K562 (cell line): ENCODE measurements around the gene CEP128. TPM values are rescaled to one million over a fixed set of nuclear protein-coding genes. Genes with fewer than 3 reads are reported as not detected.

Experiments used
- ATAC-seq: fragments of 200-7000 bp; cut with Tn5 transposase; 3 replicates; pipeline ENCODE4 v1.9.1; 2020; ENCODE audit warnings: moderate library complexity
- BruUV-seq: library from RNA; stranded (reverse); fragments of 400-500 nt; replicated peaks from 2 replicates; lab custom pipeline; 2021; lab: Mats Ljungman, UMichigan
- CTCF ChIA-PET: fragments of 300-600 bp; formaldehyde crosslinking; extraction: SDS; loops from one replicate; lab custom pipeline; 2021; ENCODE audit warnings: low intra/inter-chr PET ratio; lab: Yijun Ruan, JAX
- POLR2A ChIA-PET: fragments of 300-600, 350-650 bp; sonication (Branson Sonifier 250); formaldehyde crosslinking; extraction: SDS; loops from one replicate; lab custom pipeline; 2021; ENCODE audit warnings: antibody characterized with exemption, inconsistent platforms; lab: Yijun Ruan, JAX
- DNase-seq, 4 experiments: peaks; one replicate each; pipeline versions ENCODE4 v3.0.0 to v3.0.0-alpha.2; 2011 to 2018; ENCODE audit warnings: low spot score in 3 of 4, mixed read lengths in 3 of 4; ENCODE audit errors: extremely low read depth in 1 of 4
- FAIRE-seq: peaks from 2 replicates; lab custom pipeline; 2011; peaks lifted over from hg19 to GRCh38; lab: Jason Lieb, UNC
- H2AFZ ChIP-seq: 2 replicates; pipeline ENCODE4 v1.6.0; 2011; ENCODE audit warnings: low read depth, low read length, control low read depth, inconsistent platforms
- H3K27ac ChIP-seq: fragments of 200-600 bp; 3 replicates; pipeline ENCODE4 v1.8.0; 2011; ENCODE audit warnings: low read depth, mild to moderate bottlenecking, control low read depth, inconsistent platforms, low read length, moderate library complexity, mixed read lengths; ENCODE audit errors: extremely low read depth
- H3K27me3 ChIP-seq, 2 experiments: fragments of 300-600 bp in 1 of 2; 2 replicates in 1 of 2; 3 replicates in 1 of 2; pipeline versions ENCODE4 v1.6.0 to v1.8.0; 2011; ENCODE audit warnings: inconsistent platforms in 2 of 2, low read length in 2 of 2, mild to moderate bottlenecking in 1 of 2, mixed read lengths in 1 of 2, moderate library complexity in 1 of 2; ENCODE audit not compliant: control insufficient read depth in 2 of 2, insufficient read depth in 2 of 2
- H3K36me3 ChIP-seq: fragments of 300-600 bp; 3 replicates; pipeline ENCODE4 v1.8.0; 2011; ENCODE audit warnings: mild to moderate bottlenecking, low read length, inconsistent platforms; ENCODE audit not compliant: control insufficient read depth, insufficient read depth
- H3K4me1 ChIP-seq, 2 experiments: fragments of 200-600 bp in 1 of 2; replicated peaks in 1 of 2; 2 replicates in 1 of 2; 3 replicates in 1 of 2; pipeline versions ENCODE4 v1.5.1 to v1.8.0; 2011; ENCODE audit warnings: inconsistent platforms in 2 of 2, low read length in 2 of 2, mild to moderate bottlenecking in 1 of 2, mixed read lengths in 1 of 2, moderate library complexity in 1 of 2; ENCODE audit not compliant: control insufficient read depth in 2 of 2, insufficient read depth in 2 of 2
- H3K4me2 ChIP-seq: 2 replicates; pipeline ENCODE4 v1.6.1; 2011; ENCODE audit warnings: low read length, control low read depth, inconsistent platforms, mixed read lengths; ENCODE audit not compliant: insufficient read depth
- H3K4me3 ChIP-seq: fragments of 200-600 bp; sonication (generic), shearing (Covaris generic); 2 replicates; pipeline ENCODE4 v1.5.1; 2016; ENCODE audit warnings: control low read depth, inconsistent platforms
- H3K79me2 ChIP-seq: fragments of 200-600 bp; 3 replicates; pipeline ENCODE4 v1.8.0; 2011; ENCODE audit warnings: low read length, inconsistent platforms; ENCODE audit not compliant: control insufficient read depth, insufficient read depth
- H3K9ac ChIP-seq, 2 experiments: 2 replicates each; pipeline versions ENCODE4 v1.6.0 to v1.6.1; 2011; ENCODE audit warnings: low read depth in 2 of 2, low read length in 2 of 2, control low read depth in 1 of 2, inconsistent platforms in 1 of 2, mild to moderate bottlenecking in 1 of 2, mixed read lengths in 1 of 2; ENCODE audit not compliant: insufficient read depth in 1 of 2
- H3K9me1 ChIP-seq: one replicate; pipeline ENCODE4 v1.6.0; 2011; ENCODE audit warnings: inconsistent platforms, mild to moderate bottlenecking, low read length, moderate library complexity; ENCODE audit not compliant: control insufficient read depth, insufficient read depth
- H3K9me3 ChIP-seq: replicated peaks from 2 replicates; pipeline ENCODE4 v1.5.1; 2011; ENCODE audit warnings: low read depth, low read length, inconsistent platforms; ENCODE audit not compliant: control insufficient read depth, insufficient read depth
- H4K20me1 ChIP-seq: replicated peaks from 2 replicates; pipeline ENCODE4 v1.6.1; 2011; ENCODE audit warnings: low read length, inconsistent platforms, mixed read lengths; ENCODE audit not compliant: control insufficient read depth, insufficient read depth
- KHSRP ChIP-seq: fragments of 450-650 bp; IDR thresholded peaks from 2 replicates; pipeline ENCODE4 v1.6.1; 2017
- MITF ChIP-seq: IDR thresholded peaks from 2 replicates; pipeline ENCODE4 v1.6.1; 2014; ENCODE audit warnings: antibody characterized with exemption
- PCBP1 ChIP-seq: fragments of 200-400 bp; formaldehyde crosslinking; IDR thresholded peaks from 2 replicates; pipeline ENCODE4 v1.6.1; 2018; ENCODE audit warnings: mild to moderate bottlenecking, low read depth, low read length; ENCODE audit not compliant: poor library complexity, severe bottlenecking
- PHF20 ChIP-seq: fragments of 450-650 bp; IDR thresholded peaks from 2 replicates; pipeline ENCODE4 v1.6.1; 2018; ENCODE audit not compliant: partially characterized antibody
- SIRT6 ChIP-seq: IDR thresholded peaks from one replicate; pipeline ENCODE4 v1.6.1; 2012; ENCODE audit warnings: low read depth, mild to moderate bottlenecking, control low read depth, inconsistent platforms, low read length, moderate library complexity
- SREBF2 ChIP-seq: sonication (generic); formaldehyde crosslinking; IDR thresholded peaks from 2 replicates; pipeline ENCODE4 v1.4.0; 2020; ENCODE audit warnings: mild to moderate bottlenecking, missing genetic modification reagents
- ZNF592 ChIP-seq: fragments of 450-650 bp; IDR thresholded peaks from 2 replicates; pipeline ENCODE4 v1.6.1; 2017; ENCODE audit warnings: antibody characterized with exemption, mild to moderate bottlenecking
- WGBS: fragments of 100-300 bp; shearing (Covaris generic); methylation state at CpG from one replicate; pipeline ENCODE4 v1.1.6; 2016; ENCODE audit warnings: low coverage, mixed read lengths; ENCODE audit not compliant: insufficient coverage; ENCODE audit errors: missing lambda C conversion rate; 5-methylcytosine and 5-hydroxymethylcytosine counted together
- in situ Hi-C: fragments of 300-500 bp; cut with MboI; formaldehyde crosslinking; loops from 4 replicates; pipeline ENCODE4 v1.15.0; 2018; ENCODE audit warnings: inconsistent platforms, mixed read lengths
- intact Hi-C: fragments of 100-400 bp; cut with micrococcal nuclease; formaldehyde crosslinking; loops from 2 replicates; pipeline ENCODE4 v1.14.2; 2022
- polyA plus RNA-seq, 8 experiments: library from polyadenylated mRNA; depleted of rRNA in 4 of 8; stranded (reverse) in 5 of 8; unstranded in 3 of 8; fragments of >200 nt; fragmentation: Nextera tagmentation in 2 of 8; fragmentation: Illumina TruSeq in 1 of 8; extraction: Ambion mirVana in 2 of 8; extraction: Trizol in 1 of 8; gene quantifications; 2 replicates each; pipeline versions ENCODE4 v1.2.1 to v1.2.3, GENCODE V29; 2011 to 2014; ENCODE audit warnings: inconsistent platforms in 1 of 8, missing spikeins in 1 of 8
- total RNA-seq, 7 experiments: library from RNA; depleted of rRNA in 6 of 7; stranded (reverse); fragments of >200 nt in 6 of 7; fragmentation: Illumina TruSeq in 2 of 7; extraction: Trizol in 2 of 7; gene quantifications; 2 replicates each; pipeline versions ENCODE4 v1.2.1 to v1.2.3, GENCODE V29; 2011 to 2021; ENCODE audit warnings: low replicate concordance in 1 of 7

Gene CEP128
- total and polyA plus RNA-seq, 9 of the 15 experiments (the other 6 are each of a cell fraction or from before 2014, with no cell fraction given), result 2.3 to 9.2 (median 4.6) TPM

- no peak for DNase-seq
- no peak overlapping the region for H3K27ac ChIP-seq
- H3K27me3 ChIP-seq, result no peaks in the 10 kb centered on the region
- H3K9me3 ChIP-seq, result no peaks in the 10 kb centered on the region
- no peaks in the 10 kb centered on the region for H3K79me2 ChIP-seq
- H3K4me3 ChIP-seq, result no peak overlapping the region
- H2AFZ ChIP-seq, result no peak overlapping the region
- in situ Hi-C loops, result no loop called here
- intact Hi-C loops, result no loop called here
- no peak for FAIRE-seq
- H4K20me1 ChIP-seq, result no peaks in the 10 kb centered on the region
- 10% methylated on average over 4 of the region's 4 CpGs for WGBS
- H3K4me1 ChIP-seq, result no peaks in the 10 kb centered on the region
- no peaks in the 10 kb centered on the region for H3K36me3 ChIP-seq
- ChIA-PET CTCF (no interaction called here), POLR2A (no interaction called here)
- no TSS peak for BruUV-seq
- H3K9ac ChIP-seq, result no peak overlapping the region
- no peak overlapping the region for H3K4me2 ChIP-seq
- no peaks in the 10 kb centered on the region for H3K9me1 ChIP-seq
- ATAC-seq, result no peak
- TF ChIP-seq KHSRP (no peak), SREBF2 (CRISPR knock-in tag) (no peak), PHF20 (no peak), MITF (no peak), SIRT6 (no peak), PCBP1 (no peak), ZNF592 (no peak)
- TF ChIP-seq, all 486 proteins: peak for 0
These were observed 445.4 kb downstream of the CEP128 start for GRCh38 chr14:80496090-80496489.
